DND-41 (cell line): ENCODE data around the gene CLIC5.

ENCODE experiments used
- ATAC-seq: fragments of 200-7000 bp; cut with Tn5 transposase; 3 replicates; pipeline ENCODE4 v1.9.1; 2021; ENCODE audit warnings: low read depth; ENCODE audit not compliant: insufficient read depth
- DNase-seq: peaks from one replicate; pipeline ENCODE4 v3.0.0-alpha.2; 2020
- H2AFZ ChIP-seq: 2 replicates; pipeline ENCODE4 v1.6.0; 2012; ENCODE audit warnings: low read depth, low read length
- H3K27ac ChIP-seq: 2 replicates; pipeline ENCODE4 v1.5.1; 2012; ENCODE audit warnings: low read length, inconsistent platforms
- H3K27me3 ChIP-seq: fragments of 200-600 bp; sonication (generic); 2 replicates; pipeline ENCODE4 v1.6.0; 2012; ENCODE audit warnings: low read length, mild to moderate bottlenecking, inconsistent platforms; ENCODE audit not compliant: insufficient read depth, poor library complexity
- H3K36me3 ChIP-seq: 2 replicates; pipeline ENCODE4 v1.5.1; 2012; ENCODE audit warnings: low read length, inconsistent platforms; ENCODE audit not compliant: insufficient read depth
- H3K4me1 ChIP-seq: 2 replicates; pipeline ENCODE4 v1.5.1; 2012; ENCODE audit warnings: mild to moderate bottlenecking, low read length; ENCODE audit not compliant: insufficient read depth
- H3K4me2 ChIP-seq: 2 replicates; pipeline ENCODE4 v1.6.0; 2012; ENCODE audit warnings: mild to moderate bottlenecking, moderate library complexity, low read length, inconsistent platforms; ENCODE audit not compliant: insufficient read depth
- H3K4me3 ChIP-seq, 2 experiments: fragments of 200-600 bp in 1 of 2; shearing (Covaris generic) in 1 of 2; 2 replicates each; pipeline ENCODE4 v1.5.1; 2012 to 2016; ENCODE audit warnings: inconsistent platforms in 2 of 2, low read length in 2 of 2, mild to moderate bottlenecking in 2 of 2, low read depth in 1 of 2, moderate library complexity in 1 of 2
- H3K79me2 ChIP-seq: 2 replicates; pipeline ENCODE4 v1.6.0; 2012; ENCODE audit warnings: low read length, inconsistent platforms; ENCODE audit not compliant: insufficient read depth
- H3K9ac ChIP-seq: 2 replicates; pipeline ENCODE4 v1.6.0; 2012; ENCODE audit warnings: low read depth, mild to moderate bottlenecking, inconsistent platforms, low read length, moderate library complexity
- H3K9me3 ChIP-seq: 2 replicates; pipeline ENCODE4 v1.5.1; 2012; ENCODE audit warnings: low read length, moderate library complexity, mild to moderate bottlenecking, inconsistent platforms; ENCODE audit not compliant: insufficient read depth, severe bottlenecking
- H4K20me1 ChIP-seq: 2 replicates; pipeline ENCODE4 v1.6.0; 2012; ENCODE audit warnings: low read length; ENCODE audit not compliant: insufficient read depth
- EZH2 ChIP-seq: IDR thresholded peaks from 3 replicates; pipeline ENCODE4 v1.6.1; 2012; ENCODE audit warnings: borderline replicate concordance, low read depth, mild to moderate bottlenecking, moderate library complexity, low read length, inconsistent platforms; ENCODE audit not compliant: severe bottlenecking
- TF ChIP-seq, protein P1 (sequence below): IDR thresholded peaks from 2 replicates; pipeline ENCODE4 v1.5.1; 2012; ENCODE audit warnings: borderline replicate concordance, low read length, moderate library complexity, mild to moderate bottlenecking; ENCODE audit not compliant: poor library complexity, severe bottlenecking; ENCODE audit errors: extremely low read depth

CLIC5 gene

DNA sequence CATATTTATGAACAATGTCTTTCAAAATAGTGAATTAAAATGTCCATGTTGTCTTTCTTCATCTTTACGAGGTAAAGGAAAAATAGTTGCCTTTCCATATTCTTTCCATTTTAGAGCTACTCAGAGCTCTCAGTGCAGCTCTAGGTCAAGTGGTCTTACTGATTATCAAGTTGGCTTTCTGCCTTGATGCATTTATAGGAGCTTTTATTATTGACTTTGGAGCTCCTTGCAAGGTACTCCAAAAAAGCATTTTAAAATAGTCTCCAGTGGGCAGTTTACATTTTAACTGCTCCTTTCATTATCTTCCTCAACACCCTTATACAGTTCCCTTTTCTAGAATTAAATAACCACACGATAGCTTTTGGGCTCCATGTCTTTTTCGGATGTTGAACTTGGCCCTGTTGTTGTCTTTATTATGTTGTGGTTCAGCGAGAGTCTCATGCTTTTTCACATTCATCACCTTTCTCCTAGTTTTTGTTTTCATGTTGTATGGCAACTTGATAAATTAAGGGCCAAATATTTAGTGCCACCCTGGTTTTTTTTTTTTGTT lies 122.9 kb downstream of the CLIC5 start:
- no peak for ATAC-seq
- TF ChIP-seq, protein P1, sequence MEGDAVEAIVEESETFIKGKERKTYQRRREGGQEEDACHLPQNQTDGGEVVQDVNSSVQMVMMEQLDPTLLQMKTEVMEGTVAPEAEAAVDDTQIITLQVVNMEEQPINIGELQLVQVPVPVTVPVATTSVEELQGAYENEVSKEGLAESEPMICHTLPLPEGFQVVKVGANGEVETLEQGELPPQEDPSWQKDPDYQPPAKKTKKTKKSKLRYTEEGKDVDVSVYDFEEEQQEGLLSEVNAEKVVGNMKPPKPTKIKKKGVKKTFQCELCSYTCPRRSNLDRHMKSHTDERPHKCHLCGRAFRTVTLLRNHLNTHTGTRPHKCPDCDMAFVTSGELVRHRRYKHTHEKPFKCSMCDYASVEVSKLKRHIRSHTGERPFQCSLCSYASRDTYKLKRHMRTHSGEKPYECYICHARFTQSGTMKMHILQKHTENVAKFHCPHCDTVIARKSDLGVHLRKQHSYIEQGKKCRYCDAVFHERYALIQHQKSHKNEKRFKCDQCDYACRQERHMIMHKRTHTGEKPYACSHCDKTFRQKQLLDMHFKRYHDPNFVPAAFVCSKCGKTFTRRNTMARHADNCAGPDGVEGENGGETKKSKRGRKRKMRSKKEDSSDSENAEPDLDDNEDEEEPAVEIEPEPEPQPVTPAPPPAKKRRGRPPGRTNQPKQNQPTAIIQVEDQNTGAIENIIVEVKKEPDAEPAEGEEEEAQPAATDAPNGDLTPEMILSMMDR = no peak
- TF ChIP-seq EZH2 = no peak

GRCh38 chr6:45892196-45892595 lies 123.5 kb downstream of the CLIC5 start:
- H3K27me3 ChIP-seq = no peaks in the 10 kb centered on the region
- H3K4me1 ChIP-seq = no peaks in the 10 kb centered on the region
- H3K27ac ChIP-seq = no peak overlapping the region
- no peak overlapping the region for H3K4me3 ChIP-seq
- TF ChIP-seq, protein P1 = no peak
- no peak for TF ChIP-seq EZH2
- no peak overlapping the region for H2AFZ ChIP-seq
- no peaks in the 10 kb centered on the region for H3K79me2 ChIP-seq
- no peaks in the 10 kb centered on the region for H4K20me1 ChIP-seq
- DNase-seq (no peak), ATAC-seq (no peak)
- H3K4me2 ChIP-seq = no peak overlapping the region
- no peak overlapping the region for H3K9ac ChIP-seq
- no peaks in the 10 kb centered on the region for H3K36me3 ChIP-seq
- no peaks in the 10 kb centered on the region for H3K9me3 ChIP-seq

More for the DNA sequence above, 122.9 kb downstream of the CLIC5 start:
- Histone ChIP-seq H3K27ac (no peak overlapping the region), H3K4me3 (no peak overlapping the region), H3K36me3 (no peaks in the 10 kb centered on the region), H3K9me3 (no peaks in the 10 kb centered on the region), H3K27me3 (no peaks in the 10 kb centered on the region), H3K4me1 (no peaks in the 10 kb centered on the region), H3K79me2 (no peaks in the 10 kb centered on the region), H3K4me2 (no peak overlapping the region), H3K9ac (no peak overlapping the region), H4K20me1 (no peaks in the 10 kb centered on the region), H2AFZ (no peak overlapping the region)
- no peak for DNase-seq

DNA sequence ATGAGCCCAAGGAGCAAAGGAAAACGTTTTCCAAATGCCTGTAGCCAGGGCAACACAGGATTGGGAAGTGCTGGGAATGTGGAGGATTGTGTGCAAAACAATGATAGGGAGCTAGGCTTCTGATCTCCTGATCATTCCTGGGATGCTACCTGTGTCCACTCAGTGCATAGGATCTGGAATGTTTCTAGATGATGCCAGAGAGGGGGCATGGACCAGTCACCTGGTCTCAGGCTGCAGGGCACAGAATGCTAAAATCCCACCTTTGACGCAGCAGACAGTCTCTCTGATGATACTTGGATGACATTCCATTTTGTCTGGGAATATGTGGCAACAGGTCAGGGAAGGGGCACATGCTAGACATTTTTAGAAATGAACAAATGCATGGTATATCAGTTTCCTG lies 128.9 kb downstream of the CLIC5 start:
- H4K20me1 ChIP-seq = no peaks in the 10 kb centered on the region

More for the DNA sequence above, 128.9 kb downstream of the CLIC5 start:
- Histone ChIP-seq H3K9me3 (no peaks in the 10 kb centered on the region), H3K79me2 (no peaks in the 10 kb centered on the region), H3K9ac (no peak overlapping the region), H3K27me3 (peaks cover 3% of the 10 kb centered on the region), H3K27ac (no peak overlapping the region), H2AFZ (no peak overlapping the region), H3K4me3 (no peak overlapping the region), H3K36me3 (no peaks in the 10 kb centered on the region), H3K4me1 (no peaks in the 10 kb centered on the region), H3K4me2 (no peak overlapping the region)
- ATAC-seq (no peak), DNase-seq (no peak)
- no peak for TF ChIP-seq EZH2
- TF ChIP-seq, protein P1 = no peak
